CD4-positive, alpha-beta T cell treated with Interleukin-6 at 100 ng/mL for 8 hours (primary cell): ENCODE results near the gene AVEN.
"Not testable (repeated sequence)": the region's sequence is repeated elsewhere in the genome, so short reads cannot be mapped to it uniquely, and the experiment has no call there.

ENCODE experiments used
- DNase-seq: peaks from one replicate; pipeline ENCODE4 v3.0.0-alpha.2; 2020; ENCODE audit warnings: mixed read lengths, low spot score

AVEN gene, protein sequence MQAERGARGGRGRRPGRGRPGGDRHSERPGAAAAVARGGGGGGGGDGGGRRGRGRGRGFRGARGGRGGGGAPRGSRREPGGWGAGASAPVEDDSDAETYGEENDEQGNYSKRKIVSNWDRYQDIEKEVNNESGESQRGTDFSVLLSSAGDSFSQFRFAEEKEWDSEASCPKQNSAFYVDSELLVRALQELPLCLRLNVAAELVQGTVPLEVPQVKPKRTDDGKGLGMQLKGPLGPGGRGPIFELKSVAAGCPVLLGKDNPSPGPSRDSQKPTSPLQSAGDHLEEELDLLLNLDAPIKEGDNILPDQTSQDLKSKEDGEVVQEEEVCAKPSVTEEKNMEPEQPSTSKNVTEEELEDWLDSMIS

DNA sequence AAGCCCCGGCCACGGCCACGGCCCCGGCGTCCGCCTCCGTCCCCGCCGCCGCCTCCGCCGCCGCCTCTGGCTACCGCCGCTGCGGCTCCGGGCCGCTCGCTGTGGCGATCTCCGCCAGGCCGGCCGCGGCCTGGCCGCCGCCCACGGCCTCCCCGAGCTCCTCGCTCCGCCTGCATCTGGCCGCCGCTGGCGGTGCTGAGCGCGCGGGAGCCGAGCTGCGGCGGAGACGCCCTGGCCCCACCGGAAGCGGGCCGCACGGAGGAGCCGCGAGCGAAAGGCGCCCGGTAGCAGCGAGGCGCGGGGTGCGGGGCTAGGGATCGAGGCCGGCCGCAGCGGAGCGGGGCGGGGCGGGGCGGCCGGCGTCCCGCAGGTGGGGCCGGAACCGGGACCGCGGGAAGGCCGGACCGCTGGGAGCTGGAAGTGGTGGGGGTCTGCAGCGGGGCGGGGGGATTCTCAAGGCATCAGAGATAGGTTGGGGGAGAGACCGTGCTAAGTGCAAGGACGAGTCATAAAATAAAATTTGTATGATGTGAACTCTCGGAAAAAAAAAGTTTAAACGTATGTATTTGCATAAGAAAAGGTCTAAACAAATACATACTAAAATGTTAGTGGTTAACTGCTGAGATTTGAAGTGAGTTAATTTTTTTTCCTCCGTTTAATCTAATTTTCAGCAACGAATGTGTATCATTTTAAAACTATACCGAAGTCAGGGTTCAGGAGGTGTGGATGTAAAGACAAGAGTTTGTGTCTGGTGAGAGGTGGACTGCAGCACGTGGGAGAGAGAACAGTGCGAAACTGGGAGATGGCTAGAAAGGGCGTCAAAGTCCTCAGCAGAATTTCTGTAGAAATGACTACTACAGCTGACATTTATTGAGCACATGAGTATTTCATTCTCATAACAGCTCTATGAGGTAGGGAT, at the start of gene AVEN:
Gene AVEN (minus strand): TSS at position 334 of the 919 bp plus-strand sequence. CDS start 158 bp downstream, at position 176.
- peak; percentile 45 for DNase-seq

DNA sequence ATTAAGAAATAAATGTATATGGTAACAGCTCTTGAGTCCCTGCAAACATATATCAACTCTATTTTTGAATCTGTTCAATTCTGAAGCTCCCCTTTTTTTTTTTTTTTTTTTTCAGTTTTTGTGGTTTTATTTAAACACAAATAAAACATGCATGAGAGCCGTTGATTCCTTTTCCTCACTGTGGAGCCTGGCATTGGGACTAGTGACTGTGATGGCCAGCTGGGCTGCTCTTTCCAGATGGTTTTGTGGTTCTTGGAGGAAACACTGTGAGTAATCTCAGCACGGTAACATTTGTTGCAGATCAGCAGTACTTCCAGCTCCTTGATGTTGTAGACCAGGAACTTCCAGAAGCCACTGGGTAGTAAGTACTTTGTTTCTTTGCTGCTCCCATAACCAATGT, 46.7 kb upstream of the AVEN start:
- no peak for DNase-seq

DNA sequence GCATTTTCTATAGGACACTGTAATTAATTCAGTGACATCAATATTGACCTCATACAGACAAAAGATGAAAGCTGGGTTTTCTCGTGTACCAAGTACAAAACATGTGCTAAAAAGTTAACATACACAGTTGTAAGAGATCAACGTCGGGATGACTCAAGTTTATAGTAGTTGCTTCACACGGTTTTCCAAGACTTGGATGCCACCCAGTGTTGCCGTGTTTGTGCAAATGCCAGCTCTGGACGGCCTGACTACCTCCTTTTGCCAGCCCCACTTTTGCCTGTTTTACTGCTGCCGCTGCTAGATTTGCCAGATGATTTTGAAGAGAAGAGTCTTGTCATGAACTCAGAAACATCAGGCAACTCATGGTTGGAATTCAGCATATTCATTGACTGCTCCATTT, 45.1 kb upstream of the AVEN start:
- DNase-seq: no peak

DNA sequence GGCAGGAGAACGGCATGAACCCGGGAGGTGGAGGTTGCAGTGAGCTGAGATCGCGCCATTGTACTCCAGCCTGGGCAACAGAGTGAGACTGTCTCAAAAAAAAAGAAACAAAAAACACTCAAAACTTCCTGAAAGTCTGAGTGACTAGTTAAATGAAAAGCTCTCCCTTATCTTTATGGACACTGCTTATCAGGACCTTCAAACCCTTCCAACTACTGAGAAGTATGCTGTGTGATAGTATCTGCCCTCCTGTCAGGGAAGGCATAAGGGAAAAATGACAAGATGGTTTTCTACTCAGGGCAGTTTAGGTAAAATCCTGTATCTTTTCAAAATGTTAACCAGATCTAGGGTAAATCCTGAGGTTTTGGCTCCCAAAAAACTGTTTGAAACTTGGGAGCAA, 40.9 kb upstream of the AVEN start:
- DNase-seq: no peak

DNA sequence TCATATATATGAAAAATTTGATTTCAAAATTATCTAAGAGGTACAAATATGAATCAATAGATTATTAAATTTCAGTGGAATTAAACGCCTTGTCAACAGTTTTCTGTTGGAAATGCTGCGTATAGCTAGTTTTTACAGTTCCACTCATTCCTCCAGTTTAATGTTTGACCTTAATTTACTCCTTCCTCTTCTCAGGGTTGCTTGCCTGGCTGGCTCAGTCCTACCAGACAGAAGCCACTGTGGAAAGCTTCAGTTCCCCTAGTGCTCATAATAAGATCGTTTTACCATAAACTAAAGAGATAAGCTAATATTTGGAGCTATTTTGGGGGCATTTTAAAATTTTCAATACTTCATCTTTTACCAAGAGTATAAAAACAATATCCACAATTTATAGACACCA, 39.9 kb upstream of the AVEN start:
- no peak for DNase-seq

DNA sequence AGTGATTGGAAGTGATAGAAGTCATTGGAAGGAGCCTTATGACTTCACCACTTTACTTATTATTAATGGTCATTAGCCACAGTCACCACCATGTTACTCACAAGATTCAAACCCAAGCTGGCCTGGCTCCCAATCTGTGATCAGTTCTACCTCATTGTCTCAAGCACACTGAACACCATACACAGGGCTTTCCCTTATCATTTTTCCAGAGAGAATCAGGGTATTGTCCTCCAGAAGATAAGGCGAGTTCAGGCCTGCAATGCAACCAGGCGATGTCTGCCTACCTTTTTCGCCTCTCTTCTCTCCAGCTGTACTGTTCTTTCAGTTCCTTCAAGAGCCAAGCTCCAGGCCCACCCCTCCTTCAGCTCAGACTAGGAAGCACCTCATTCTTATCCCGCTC, 37.8 kb upstream of the AVEN start:
- no peak for DNase-seq

DNA sequence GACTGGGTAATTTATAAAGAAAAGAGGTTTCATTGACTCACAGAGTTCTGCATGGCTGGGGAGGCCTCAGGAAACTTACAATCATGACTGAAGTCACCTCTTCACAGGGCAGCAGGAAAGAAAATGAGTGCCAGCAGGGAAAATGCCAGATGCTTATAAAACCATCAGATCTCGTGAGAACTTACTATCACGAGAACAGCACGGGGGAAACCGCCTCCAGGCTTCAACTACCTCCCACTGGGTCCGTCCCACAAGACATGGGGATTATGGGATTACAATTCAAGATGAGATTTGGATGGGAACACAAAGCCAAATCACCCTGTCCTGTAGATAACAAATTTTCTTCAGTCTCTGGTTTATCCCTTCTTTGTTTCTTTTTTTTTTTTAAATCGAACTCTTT, 31.0 kb upstream of the AVEN start:
- no peak for DNase-seq

DNA sequence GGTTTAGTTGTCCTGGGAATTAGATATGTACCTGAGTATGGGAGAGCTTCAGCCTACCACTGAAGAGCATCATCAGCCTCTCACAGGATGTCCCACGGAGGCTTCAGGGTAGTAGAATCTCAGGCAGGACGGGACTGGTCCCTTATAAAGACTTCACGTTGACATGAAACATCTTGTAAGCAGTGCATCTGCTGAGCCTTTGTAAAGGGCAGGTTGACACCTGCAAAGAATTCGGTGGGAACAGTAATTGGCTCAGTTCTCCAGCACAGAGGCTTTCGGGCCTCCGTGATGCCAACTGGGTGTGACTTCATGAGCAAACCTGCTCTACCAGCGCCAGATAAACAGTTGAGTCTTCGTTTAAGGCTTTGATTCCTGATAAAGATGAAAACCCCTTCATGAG, 26.9 kb upstream of the AVEN start:
- no peak for DNase-seq

DNA sequence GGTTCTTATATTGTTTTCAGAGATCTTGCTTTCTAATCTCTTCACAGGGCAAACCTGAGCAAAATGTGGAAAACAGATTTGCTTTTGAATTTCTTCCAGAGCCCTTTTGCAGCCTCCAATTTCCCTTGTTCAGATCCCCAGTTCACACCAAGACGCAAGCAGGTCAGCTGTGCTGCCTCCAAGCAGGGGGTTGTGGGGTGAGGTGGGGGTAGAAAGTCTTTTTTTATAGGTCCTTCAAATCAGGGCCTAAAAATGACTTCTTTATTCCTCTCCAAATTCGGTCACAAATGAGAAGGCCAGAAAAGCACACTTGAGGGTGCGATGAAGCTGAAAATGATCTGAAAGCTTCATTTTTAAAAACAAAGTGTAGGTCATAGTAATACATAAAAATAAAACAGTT, 26.3 kb upstream of the AVEN start:
- no peak for DNase-seq

DNA sequence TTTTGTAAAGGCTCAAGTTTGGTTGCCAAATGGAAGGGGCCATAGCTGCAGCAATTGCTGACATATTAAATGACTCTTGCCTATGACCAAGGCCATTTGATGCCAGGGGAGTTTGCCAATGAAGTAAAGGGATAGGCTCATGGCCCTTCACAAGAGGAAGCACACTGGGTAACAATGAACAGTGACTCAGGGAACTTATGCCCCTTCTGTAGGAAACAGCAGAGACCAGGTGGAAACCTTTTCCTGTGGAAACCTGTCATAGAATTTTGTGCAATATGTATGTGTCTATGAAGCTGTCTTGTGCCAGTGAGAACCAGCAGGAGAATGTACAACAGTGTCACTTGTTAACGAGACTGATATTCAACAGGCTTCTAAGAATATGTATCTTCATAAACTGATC, 25.4 kb upstream of the AVEN start:
- DNase-seq: no peak

DNA sequence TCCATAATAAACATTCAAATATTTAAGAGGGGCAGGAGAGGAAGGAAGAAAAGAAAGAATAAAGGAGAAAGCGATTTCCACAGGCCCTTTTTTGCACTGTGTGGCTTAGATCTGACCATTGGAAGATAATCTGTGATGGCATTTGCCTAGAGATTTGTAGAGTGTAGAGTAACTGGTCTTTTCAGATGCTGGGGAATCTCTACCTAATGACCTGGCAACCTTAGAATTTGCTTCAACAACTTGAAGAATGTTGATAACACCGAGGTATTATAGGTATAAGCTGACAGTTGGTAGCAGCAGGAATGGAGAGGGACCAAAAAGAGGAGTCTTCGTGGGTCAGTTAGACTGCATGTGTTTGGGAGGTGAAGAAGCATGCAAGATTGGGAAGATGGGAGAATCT, 20.9 kb upstream of the AVEN start:
- no peak for DNase-seq

DNA sequence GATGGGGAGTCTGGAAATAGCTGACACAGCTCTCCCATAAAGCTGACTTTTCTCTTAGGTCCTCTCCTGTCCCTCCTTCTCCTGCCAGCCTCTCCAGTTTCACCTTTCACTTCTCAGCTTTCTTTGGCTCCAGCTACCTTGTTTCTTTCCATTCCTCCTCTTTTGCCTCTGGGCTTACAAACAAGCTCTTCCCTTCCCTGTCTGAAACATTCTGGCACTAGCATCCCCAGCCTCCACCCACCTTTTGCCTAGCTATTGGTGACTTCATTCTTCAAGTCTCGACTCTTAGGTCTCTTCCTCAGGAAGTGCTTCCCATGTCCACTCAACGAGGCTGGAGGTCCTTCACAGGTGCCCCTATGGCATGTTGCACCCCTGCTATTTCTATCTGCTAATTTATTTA, 20.5 kb upstream of the AVEN start:
- DNase-seq: no peak

DNA sequence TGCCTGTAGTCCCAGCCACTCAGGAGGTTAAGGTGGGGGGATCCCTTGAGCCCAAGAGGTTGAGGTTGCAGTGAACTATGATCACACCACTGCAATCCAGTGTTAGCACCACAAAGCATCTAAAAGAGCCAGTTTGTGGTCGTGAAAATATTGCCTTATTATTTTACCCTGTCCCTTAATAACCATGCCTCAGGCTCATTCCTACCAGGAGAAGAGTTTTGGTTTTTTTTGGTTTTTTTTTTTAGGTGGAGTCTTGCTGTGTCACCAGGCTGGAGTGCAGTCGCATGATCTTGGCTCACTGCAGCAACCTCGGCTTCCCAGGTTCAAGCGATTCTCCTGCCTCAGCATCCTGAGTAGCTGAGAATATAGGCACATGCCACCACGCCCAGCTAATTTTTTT, 17.9 kb upstream of the AVEN start:
- no peak for DNase-seq

DNA sequence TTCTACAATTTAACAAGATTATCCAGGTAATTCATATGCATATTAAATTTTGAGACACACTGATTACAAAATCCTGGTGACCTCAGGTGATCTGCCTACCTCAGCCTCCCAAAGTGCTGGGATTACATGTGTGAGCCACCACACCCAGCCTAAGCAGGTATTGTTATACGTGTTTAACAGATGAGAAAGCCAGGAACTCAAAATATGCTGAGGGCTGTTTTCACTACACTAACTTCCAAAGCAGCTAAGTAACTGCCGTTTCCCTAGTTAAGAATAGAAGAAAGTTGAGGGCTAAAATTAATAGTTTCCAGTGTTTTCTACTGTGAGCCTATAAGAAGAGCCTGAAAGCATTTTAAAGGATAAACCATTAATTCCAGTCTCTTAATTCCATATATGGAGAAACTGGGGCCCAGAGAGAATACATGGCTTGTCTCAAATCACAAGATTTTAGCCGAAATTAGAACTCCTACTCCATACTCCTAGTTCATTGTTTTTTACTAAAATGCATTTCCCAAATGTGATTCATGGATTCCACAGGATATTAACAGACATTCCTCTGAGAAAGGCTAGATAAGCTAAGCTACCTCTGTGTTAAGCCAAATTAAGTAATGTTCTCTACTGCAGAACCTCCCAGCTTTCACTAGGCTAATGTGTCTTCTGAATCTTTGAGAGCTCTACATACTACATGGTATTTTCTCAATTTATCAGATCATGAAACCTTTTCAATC, 17.0 kb upstream of the AVEN start:
- no peak for DNase-seq

DNA sequence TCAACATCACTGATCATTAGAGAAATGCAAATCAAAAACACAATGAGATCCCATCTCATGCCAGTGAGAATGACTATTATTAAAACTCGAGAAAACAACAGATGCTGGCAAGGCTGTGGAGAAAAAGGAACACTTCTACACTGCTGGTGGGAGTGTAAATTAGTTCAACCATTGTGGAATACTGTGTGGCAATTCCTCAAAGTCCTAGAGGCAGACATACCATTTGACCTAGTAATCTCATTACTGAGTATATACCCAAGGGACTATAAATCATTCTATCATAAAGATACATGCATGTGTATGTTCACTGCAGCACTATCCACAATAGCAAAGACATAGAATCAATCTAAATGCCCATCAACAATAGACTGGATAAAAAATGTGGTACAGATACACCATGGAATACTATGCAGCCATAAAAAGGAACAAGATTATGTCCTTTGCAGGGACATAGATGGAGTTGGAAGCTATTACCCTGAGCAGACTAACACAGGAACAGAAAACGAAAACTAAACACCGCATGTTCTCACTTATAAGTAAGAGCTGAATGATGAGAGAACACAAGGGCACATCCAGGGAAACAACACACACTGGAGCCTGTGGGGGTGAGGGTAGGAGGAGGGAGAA, 15.2 kb upstream of the AVEN start:
- DNase-seq: no peak

DNA sequence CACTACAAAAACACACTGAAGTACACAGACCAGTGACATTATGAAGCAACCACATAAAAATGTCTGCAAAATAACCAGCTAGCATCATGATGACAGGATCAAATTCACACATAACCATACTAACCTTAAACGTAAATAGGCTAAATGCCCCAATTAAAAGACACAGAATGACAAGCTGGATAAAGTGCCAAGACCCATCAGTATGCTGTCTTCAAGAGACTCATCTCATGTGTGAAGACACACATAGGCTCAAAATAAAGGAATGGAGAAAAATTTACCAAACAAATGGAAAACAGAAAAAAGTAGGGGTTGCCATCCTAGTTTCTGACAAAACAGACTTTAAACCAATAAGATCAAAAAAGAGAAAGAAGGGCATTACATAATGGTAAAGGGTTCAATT, 11.4 kb upstream of the AVEN start:
- DNase-seq: not testable (repeated sequence)

DNA sequence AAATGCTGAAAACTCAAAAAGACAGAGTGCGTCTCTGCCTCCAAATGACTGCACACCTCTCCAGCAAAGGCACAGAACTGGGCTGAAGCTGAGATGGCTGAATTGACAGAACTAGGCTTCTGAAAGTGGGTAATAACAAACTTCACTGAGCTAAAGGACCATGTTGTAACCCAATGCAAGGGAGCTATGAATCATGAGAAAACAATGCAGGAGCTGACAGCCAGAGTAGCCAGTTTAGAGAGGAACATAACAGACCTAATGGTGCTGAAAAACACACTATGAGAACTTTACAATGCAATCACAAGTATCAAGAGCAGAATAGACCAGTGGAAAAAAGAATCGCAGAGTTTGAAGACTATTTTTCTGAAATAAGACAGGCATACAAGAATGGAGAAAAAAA, 10.1 kb upstream of the AVEN start:
- DNase-seq: no peak

DNA sequence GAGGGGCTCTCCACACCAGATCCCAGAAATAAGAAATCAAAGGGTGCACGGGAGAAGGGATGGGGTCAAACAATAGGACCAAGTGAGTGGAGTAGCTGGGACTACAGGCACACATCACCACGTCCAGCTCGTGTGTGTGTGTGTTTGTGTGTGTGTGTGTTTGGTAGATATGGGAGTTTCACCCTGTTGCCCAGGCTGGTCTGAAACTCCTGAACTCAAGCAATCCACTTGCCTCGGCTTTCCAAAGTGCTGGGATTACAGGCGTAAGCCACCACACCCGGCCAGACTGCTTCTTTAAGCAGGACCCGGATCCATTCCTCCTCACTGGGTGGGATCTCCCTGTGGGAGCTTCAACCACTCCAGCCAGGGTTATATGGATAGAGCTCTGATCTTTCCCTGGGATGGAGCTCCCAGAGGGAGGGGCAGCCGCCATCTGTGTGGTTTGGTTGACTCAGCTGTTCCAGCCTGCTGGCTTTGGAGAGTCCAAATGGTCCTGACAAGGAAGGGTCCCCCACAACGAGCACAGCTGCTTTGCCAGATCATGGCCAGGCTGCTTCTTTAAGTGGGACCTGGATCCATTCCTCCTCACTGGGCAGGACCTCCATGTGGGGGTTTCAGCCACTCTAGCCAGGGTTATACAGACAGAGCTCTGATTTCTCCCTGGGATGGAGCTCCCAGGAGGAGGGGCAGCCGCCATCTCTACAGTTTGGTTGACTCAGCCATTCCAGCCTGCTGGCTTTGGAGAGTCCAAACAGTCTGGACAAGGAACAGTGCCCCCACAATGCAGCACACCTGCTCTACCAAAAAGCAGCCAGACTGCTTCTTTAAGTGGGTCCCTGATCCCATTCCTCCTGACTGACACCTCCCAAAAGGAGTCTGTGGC, 9.1 kb upstream of the AVEN start:
- no peak for DNase-seq

DNA sequence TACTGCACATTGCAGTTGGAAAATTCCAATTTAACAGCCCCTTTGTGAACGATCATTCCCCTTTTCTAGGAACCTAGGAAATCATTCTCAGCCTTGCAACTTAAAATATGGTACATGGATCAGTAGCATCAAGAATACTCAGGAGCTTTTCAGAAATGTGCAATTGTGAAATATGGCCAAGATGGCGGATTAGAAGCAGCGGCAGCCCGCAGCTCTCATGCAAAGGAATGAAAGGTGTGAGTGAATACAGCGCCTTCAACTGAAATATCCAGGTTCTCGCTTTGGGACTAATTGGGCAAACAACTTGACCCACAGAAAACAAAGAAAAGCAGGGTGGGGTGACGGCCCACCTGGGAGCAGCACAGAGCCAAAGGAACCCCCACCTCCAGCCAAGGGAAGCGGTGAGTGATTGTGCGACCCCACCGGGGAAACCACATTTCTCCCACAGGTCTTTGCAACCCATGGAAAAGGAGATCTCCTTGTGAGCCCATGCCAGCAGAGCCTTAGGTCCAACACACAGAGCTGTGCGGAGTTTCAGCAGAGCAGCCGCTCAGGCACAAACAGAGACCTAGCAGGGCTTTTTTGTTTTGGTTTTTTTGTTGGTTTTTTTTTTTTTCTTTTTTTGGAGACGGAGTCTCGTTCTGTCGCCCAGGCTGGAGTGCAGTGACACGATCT, 7.6 kb upstream of the AVEN start:
- DNase-seq: no peak

DNA sequence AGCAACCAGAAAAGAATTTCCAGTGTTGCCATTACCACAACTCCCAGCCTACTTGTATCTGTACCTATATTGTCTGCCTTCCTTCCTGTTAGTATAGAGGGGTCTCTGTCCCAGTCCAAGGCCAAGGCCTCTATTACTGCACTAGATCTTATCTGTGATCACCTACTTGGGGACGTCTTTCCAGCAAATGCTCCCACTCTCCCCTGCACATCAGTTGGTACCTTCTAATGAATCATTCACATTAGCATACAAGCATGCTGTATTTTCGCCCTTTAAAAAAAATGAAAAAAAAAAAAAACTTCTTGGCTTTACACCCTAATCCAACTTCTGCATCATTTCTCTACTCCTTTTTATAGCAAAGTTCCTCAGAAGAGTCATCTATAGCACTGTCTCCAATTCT, 4.8 kb upstream of the AVEN start:
- no peak for DNase-seq

DNA sequence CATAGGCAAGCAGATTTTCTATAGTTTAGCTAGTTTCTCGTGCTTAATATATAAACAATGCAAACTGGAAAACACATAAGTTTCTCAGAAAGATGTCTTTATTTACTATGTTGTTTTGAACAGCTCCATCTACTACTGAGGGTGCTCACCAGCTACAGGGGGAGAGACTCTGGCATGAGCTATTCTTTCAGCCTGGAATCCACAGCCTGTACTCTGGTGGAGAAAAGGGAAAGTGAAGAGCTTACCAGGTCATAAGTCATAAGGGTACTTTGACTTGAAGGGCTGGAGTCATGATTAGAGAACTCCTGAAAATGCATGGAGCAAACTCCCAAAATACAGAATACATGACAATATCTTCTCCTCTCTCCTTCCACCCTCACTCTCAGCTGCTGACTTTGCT, 4.4 kb upstream of the AVEN start:
- DNase-seq: no peak
